ENCODE measurements around the gene MCEMP1.

- TF ChIP-seq POLR2A (IDR thresholded peaks at IDR 0.05) (no peak), CTCF (IDR thresholded peaks at IDR 0.05) (no peak)
Observed at GRCh38 chr19:7676376-7676775, 514 bp upstream of the MCEMP1 start.
